PC-9 (cell line): ENCODE measurements around the gene NR6A1.

Source experiments
- EZH2 ChIP-seq: fragments of 200-600 bp; sonication (generic); IDR thresholded peaks from 2 replicates; pipeline ENCODE4 v1.8.0; 2017; ENCODE audit warnings: antibody characterized with exemption, low read depth
- TF ChIP-seq, protein P1 (sequence below): fragments of 200-600 bp; sonication (generic); conservative IDR thresholded peaks from 2 replicates; pipeline ENCODE4 v1.6.1; 2017; ENCODE audit warnings: mixed run types, antibody characterized with exemption, mild to moderate bottlenecking, moderate library complexity

DNA sequence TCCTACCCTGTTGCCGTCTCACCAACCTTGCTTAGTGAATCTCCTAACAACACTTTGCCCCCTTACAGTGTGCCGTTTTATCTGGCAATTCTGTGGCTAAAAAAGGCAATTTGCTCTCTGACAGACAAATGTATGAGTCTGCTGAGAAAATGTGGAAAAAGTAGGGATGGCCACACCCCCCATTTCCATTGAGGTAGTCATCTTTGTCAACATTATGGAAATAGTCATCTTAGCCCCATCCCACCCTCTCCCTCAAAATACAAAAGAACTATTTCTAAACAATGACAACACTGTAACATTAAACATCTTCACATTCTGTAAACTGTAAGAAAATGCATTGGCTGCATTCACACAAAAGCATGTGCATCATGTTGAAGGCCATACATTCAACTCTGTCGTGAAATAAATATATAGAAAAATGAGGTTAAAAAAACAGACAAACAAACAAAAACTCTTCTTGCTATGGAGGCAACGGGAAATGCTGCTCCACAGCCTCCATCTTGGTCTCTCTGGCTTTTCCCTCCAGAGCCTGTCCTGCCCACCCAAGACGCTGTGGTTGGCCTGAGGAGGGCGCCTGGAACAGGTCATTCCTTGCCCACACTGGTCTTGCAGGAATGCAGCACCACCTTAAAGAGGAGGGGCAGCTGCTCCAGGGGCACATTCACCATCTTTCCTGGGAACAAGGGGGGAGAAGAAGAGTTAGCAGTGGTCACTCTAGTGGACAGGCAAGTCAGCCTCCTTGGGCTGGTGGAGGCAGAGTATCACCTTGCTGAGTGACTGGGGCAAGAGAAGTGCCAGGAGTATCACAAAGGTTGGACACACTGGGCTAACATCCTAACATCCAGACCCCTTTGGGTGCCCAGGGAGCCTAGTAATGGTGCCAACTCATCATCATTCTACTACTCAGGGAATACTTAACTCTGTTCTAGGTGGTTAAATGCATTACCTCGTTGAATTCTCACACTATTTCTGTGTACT is 248.7 kb downstream of the NR6A1 start:
- TF ChIP-seq, protein P1, sequence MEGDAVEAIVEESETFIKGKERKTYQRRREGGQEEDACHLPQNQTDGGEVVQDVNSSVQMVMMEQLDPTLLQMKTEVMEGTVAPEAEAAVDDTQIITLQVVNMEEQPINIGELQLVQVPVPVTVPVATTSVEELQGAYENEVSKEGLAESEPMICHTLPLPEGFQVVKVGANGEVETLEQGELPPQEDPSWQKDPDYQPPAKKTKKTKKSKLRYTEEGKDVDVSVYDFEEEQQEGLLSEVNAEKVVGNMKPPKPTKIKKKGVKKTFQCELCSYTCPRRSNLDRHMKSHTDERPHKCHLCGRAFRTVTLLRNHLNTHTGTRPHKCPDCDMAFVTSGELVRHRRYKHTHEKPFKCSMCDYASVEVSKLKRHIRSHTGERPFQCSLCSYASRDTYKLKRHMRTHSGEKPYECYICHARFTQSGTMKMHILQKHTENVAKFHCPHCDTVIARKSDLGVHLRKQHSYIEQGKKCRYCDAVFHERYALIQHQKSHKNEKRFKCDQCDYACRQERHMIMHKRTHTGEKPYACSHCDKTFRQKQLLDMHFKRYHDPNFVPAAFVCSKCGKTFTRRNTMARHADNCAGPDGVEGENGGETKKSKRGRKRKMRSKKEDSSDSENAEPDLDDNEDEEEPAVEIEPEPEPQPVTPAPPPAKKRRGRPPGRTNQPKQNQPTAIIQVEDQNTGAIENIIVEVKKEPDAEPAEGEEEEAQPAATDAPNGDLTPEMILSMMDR, result no peak
- TF ChIP-seq EZH2, result no peak
